HepG2 (cell line): Measurements from ENCODE around the gene RASD2. TPM values are rescaled to one million over a fixed set of nuclear protein-coding genes. Genes with fewer than 3 reads are reported as not detected.
A peak's percentile ranks its signal among the peaks of the same experiment; 100 is the strongest.

Experiments used
- ATAC-seq: fragments of 200-7000 bp; cut with Tn5 transposase; 3 replicates; pipeline ENCODE4 v1.9.1; 2020; ENCODE audit warnings: mild to moderate bottlenecking, moderate library complexity
- BruUV-seq: library from RNA; stranded (reverse); fragments of 400-500 nt; replicated peaks from 2 replicates; lab custom pipeline; 2021; lab: Mats Ljungman, UMichigan
- CTCF ChIA-PET: fragments of 300-600 bp; formaldehyde crosslinking; extraction: SDS; loops from one replicate; lab custom pipeline; 2021; ENCODE audit warnings: low total read pairs, inconsistent platforms, low intra/inter-chr PET ratio; lab: Yijun Ruan, JAX
- POLR2A ChIA-PET: fragments of 350-600 bp; sonication (Branson Sonifier 250); formaldehyde crosslinking; loops from one replicate; lab custom pipeline; 2020; ENCODE audit warnings: antibody characterized with exemption, inconsistent platforms; lab: Yijun Ruan, JAX
- DNase-seq: peaks from one replicate; pipeline ENCODE4 v3.0.0-alpha.2; 2015; ENCODE audit warnings: low spot score
- FAIRE-seq: peaks from 3 replicates; lab custom pipeline; 2011; peaks lifted over from hg19 to GRCh38; lab: Jason Lieb, UNC
- H2AFZ ChIP-seq: one replicate; pipeline ENCODE4 v1.6.1; 2011; ENCODE audit warnings: low read length, inconsistent platforms
- H3K27ac ChIP-seq: fragments of 300-600 bp; 3 replicates; pipeline ENCODE4 v1.8.0; 2011; ENCODE audit warnings: mixed run types, mild to moderate bottlenecking, mixed read lengths, low read length, inconsistent platforms; ENCODE audit not compliant: insufficient read depth; ENCODE audit errors: extremely low read length
- H3K27me3 ChIP-seq, 2 experiments: fragments of 200-600 bp in 1 of 2; 2 replicates in 1 of 2; 3 replicates in 1 of 2; pipeline versions ENCODE4 v1.6.0 to v1.8.0; 2011; ENCODE audit warnings: low read length in 2 of 2, mild to moderate bottlenecking in 2 of 2, moderate library complexity in 2 of 2, inconsistent platforms in 1 of 2; ENCODE audit not compliant: insufficient read depth in 2 of 2, control insufficient read depth in 1 of 2
- H3K36me3 ChIP-seq, 2 experiments: fragments of 200-600 bp in 1 of 2; replicated peaks in 1 of 2; 2 replicates in 1 of 2; 3 replicates in 1 of 2; pipeline versions ENCODE4 v1.5.1 to v1.8.0; 2011; ENCODE audit warnings: low read length in 2 of 2, inconsistent platforms in 1 of 2; ENCODE audit not compliant: insufficient read depth in 2 of 2, control insufficient read depth in 1 of 2
- H3K4me1 ChIP-seq: 2 replicates; pipeline ENCODE4 v1.5.1; 2012; ENCODE audit warnings: low read length, inconsistent platforms; ENCODE audit not compliant: insufficient read depth
- H3K4me2 ChIP-seq: 2 replicates; pipeline ENCODE4 v1.6.0; 2011; ENCODE audit warnings: low read depth, low read length, inconsistent platforms
- H3K4me3 ChIP-seq, 3 experiments: fragments of 200-600 bp in 1 of 3; sonication (generic), shearing (Covaris generic) in 1 of 3; replicated peaks in 1 of 3; 2 replicates each; pipeline ENCODE4 v1.5.1; 2011 to 2016; ENCODE audit warnings: low read length in 3 of 3, inconsistent platforms in 2 of 3, low read depth in 2 of 3, mild to moderate bottlenecking in 2 of 3, control low read depth in 1 of 3, mixed read lengths in 1 of 3; ENCODE audit not compliant: insufficient read depth in 1 of 3
- H3K79me2 ChIP-seq: one replicate; pipeline ENCODE4 v1.6.1; 2011; ENCODE audit warnings: low read length, inconsistent platforms; ENCODE audit not compliant: insufficient read depth
- H3K9ac ChIP-seq: 2 replicates; pipeline ENCODE4 v1.6.0; 2011; ENCODE audit warnings: mild to moderate bottlenecking, low read depth, low read length, inconsistent platforms; ENCODE audit not compliant: insufficient read depth
- H3K9me3 ChIP-seq: 2 replicates; pipeline ENCODE4 v1.5.1; 2012; ENCODE audit warnings: mild to moderate bottlenecking, low read length
- H4K20me1 ChIP-seq: 2 replicates; pipeline ENCODE4 v1.6.0; 2011; ENCODE audit warnings: inconsistent platforms, mild to moderate bottlenecking, low read length, moderate library complexity; ENCODE audit not compliant: insufficient read depth
- KLF16 ChIP-seq, 2 experiments: sonication (generic) in 1 of 2; formaldehyde crosslinking in 1 of 2; IDR thresholded peaks; 2 replicates each; pipeline versions ENCODE4 v1.6.1 to v1.8.0; 2016 to 2023; ENCODE audit warnings: missing genetic modification reagents in 2 of 2, missing compliant biosample characterization in 1 of 2
- KLF6 ChIP-seq: IDR thresholded peaks from 2 replicates; pipeline ENCODE4 v1.8.0; 2016; ENCODE audit warnings: missing biosample characterization, missing genetic modification reagents
- PCBP1 ChIP-seq: fragments of 200-400 bp; formaldehyde crosslinking; IDR thresholded peaks from 2 replicates; pipeline ENCODE4 v1.6.1; 2017; ENCODE audit warnings: mild to moderate bottlenecking, low read depth, low read length, borderline replicate concordance
- ZNF33B ChIP-seq: sonication (generic); formaldehyde crosslinking; IDR thresholded peaks from 2 replicates; pipeline ENCODE4 v1.5.1; 2020; ENCODE audit warnings: mild to moderate bottlenecking, missing genetic modification reagents
- ZSCAN31 ChIP-seq: sonication (generic); formaldehyde crosslinking; IDR thresholded peaks from 2 replicates; pipeline ENCODE4 v1.5.0; 2020; ENCODE audit warnings: low read depth, mild to moderate bottlenecking, missing genetic modification reagents
- ZSCAN9 ChIP-seq: IDR thresholded peaks from 2 replicates; pipeline ENCODE4 v1.6.1; 2016; ENCODE audit warnings: borderline replicate concordance
- WGBS: methylation state at CpG from one replicate; pipeline ENCODE4 v1.1.6; 2017; ENCODE audit warnings: low lambda C conversion rate; 5-methylcytosine and 5-hydroxymethylcytosine counted together
- in situ Hi-C: cut with HindIII; loops from 2 replicates; pipeline ENCODE4 v1.10.0; 2017; ENCODE audit warnings: low pct_unique_long_range_greater_than_20kb; ENCODE audit not compliant: extremely low pct_ligation_motif_present
- intact Hi-C: fragments of 100-400 bp; cut with micrococcal nuclease; formaldehyde crosslinking; loops from one replicate; pipeline ENCODE4 v1.10.0; 2022; ENCODE audit not compliant: unreplicated experiment
- polyA plus RNA-seq, 8 experiments: library from polyadenylated mRNA; depleted of rRNA in 3 of 8; stranded (reverse) in 7 of 8; unstranded in 1 of 8; fragments of >200 nt; fragmentation: Illumina TruSeq in 4 of 8; extraction: Trizol in 4 of 8; gene quantifications; 2 replicates each; pipeline versions ENCODE4 v1.2.1 to v1.2.3, GENCODE V29; 2011 to 2016; ENCODE audit warnings: low read depth in 4 of 8, missing spikeins in 1 of 8, mixed read lengths in 1 of 8; ENCODE audit not compliant: insufficient read depth in 1 of 8
- total RNA-seq, 5 experiments: library from RNA; depleted of rRNA; stranded (reverse); fragments of >200 nt; fragmentation: Illumina TruSeq; extraction: Trizol; gene quantifications; 2 replicates each; pipeline ENCODE4 v1.2.3, GENCODE V29; 2016; ENCODE audit warnings: low read depth in 1 of 5
- TF ChIP-seq, protein P1 (sequence below): sonication (generic); formaldehyde crosslinking; IDR thresholded peaks from 2 replicates; pipeline ENCODE4 v1.4.0; 2020; ENCODE audit warnings: mild to moderate bottlenecking, missing genetic modification reagents
- TF ChIP-seq, protein P2 (sequence below): sonication (generic); formaldehyde crosslinking; IDR thresholded peaks from 2 replicates; pipeline ENCODE4 v1.4.0; 2020; ENCODE audit warnings: missing genetic modification reagents
- TF ChIP-seq, protein P3 (sequence below): fragments of 450-650 bp; IDR thresholded peaks from 2 replicates; pipeline ENCODE4 v1.6.1; 2016

Gene RASD2
- total and polyA plus RNA-seq, 2 of the 13 experiments (the other 11 are each of a cell fraction or from before 2014, with no cell fraction given), result not detected

DNA sequence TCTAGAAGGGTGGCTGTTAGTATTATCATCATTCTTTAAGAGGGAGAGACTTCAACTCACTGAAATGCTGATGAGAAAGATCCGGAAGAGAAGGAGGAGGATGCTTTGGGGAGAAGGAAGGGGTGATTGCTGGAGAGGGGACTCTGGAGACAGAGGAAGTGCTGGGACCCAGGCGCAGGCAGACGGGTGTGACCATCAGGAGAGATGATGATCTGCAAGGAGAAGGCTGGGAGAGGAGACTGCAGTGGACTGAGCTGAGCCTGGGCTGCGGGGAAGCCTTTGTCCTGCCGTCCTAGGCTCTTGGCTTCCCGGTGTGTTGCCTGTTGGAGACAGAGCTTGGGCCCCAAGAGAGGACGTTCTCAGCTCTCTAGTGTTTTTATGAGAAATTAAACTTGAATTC, 22.6 kb downstream of the RASD2 start (continued):
- no peak for TF ChIP-seq ZSCAN31 (CRISPR knock-in tag)
- TF ChIP-seq, protein P1, sequence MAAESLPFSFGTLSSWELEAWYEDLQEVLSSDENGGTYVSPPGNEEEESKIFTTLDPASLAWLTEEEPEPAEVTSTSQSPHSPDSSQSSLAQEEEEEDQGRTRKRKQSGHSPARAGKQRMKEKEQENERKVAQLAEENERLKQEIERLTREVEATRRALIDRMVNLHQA (CRISPR knock-in tag), result no peak
- no peak for TF ChIP-seq PCBP1
- TF ChIP-seq, protein P2, sequence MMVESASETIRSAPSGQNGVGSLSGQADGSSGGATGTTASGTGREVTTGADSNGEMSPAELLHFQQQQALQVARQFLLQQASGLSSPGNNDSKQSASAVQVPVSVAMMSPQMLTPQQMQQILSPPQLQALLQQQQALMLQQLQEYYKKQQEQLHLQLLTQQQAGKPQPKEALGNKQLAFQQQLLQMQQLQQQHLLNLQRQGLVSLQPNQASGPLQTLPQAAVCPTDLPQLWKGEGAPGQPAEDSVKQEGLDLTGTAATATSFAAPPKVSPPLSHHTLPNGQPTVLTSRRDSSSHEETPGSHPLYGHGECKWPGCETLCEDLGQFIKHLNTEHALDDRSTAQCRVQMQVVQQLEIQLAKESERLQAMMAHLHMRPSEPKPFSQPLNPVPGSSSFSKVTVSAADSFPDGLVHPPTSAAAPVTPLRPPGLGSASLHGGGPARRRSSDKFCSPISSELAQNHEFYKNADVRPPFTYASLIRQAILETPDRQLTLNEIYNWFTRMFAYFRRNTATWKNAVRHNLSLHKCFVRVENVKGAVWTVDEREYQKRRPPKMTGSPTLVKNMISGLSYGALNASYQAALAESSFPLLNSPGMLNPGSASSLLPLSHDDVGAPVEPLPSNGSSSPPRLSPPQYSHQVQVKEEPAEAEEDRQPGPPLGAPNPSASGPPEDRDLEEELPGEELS, result no peak
- TF ChIP-seq, all 625 proteins: peak for 0

DNA sequence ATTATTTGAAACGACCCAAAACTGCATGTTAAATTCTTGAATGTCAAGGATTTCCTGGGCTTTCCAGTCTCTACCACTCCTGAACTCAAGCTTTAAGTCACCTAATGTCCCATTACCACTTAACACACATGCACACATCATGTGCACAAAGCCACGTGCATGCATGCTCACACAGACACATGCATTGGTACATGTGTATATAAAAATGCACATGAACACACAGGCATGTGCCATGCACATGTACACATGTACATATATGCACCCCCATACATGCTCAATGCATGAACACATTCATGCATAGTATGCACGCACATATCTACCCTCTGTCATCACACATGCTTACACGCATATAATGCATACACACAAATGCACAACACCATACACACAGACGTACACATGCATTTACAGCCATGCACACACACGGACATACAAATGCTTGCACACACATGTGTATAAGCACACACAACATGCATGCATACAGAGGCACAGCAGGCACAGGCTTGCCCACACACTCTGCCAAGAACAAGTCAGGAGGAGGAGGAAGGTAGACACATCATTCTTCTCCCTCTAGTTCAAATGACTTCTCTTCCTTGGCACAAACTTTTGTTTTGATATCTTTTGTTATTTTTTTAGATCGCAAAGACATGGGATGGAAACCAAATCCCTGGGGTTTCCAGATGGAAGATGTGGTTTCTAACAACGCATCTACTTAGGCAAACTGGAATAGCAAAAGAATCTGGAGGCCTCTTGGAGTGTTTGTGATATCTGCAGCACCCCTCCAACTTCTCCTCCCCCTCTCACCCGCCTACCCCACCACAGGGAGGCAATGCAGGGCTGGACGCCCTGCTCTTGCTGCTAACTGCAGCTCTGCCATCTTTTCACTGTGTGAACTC, 24.6 kb downstream of the RASD2 start:
- BruUV-seq, result no TSS peak
- ATAC-seq, result no peak
- Histone ChIP-seq H2AFZ (no peak overlapping the region), H3K9me3 (no peaks in the 10 kb centered on the region), H3K36me3 (no peaks in the 10 kb centered on the region), H3K79me2 (no peaks in the 10 kb centered on the region), H4K20me1 (no peaks in the 10 kb centered on the region), H3K4me1 (no peaks in the 10 kb centered on the region), H3K27me3 (peaks cover 7 to 49% of the 10 kb centered on the region in 2 experiments; a peak in 3 of 5 replicates), H3K9ac (no peak overlapping the region), H3K27ac (no peak overlapping the region), H3K4me2 (no peak overlapping the region), H3K4me3 (no peak overlapping the region)
- POLR2A ChIA-PET, result no interaction called here
- intact Hi-C loops (no loop called here), in situ Hi-C loops (loop anchor here (10.0 kb wide), 1 partner anchor 60 kb away; no protein-coding TSS in a partner anchor)
- no peak for FAIRE-seq
- DNase-seq, result no peak
- WGBS, result 6% methylated on average over 10 of the region's 10 CpGs
- TF ChIP-seq, protein P3, sequence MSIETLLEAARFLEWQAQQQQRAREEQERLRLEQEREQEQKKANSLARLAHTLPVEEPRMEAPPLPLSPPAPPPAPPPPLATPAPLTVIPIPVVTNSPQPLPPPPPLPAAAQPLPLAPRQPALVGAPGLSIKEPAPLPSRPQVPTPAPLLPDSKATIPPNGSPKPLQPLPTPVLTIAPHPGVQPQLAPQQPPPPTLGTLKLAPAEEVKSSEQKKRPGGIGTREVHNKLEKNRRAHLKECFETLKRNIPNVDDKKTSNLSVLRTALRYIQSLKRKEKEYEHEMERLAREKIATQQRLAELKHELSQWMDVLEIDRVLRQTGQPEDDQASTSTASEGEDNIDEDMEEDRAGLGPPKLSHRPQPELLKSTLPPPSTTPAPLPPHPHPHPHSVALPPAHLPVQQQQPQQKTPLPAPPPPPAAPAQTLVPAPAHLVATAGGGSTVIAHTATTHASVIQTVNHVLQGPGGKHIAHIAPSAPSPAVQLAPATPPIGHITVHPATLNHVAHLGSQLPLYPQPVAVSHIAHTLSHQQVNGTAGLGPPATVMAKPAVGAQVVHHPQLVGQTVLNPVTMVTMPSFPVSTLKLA, result peak; percentile 93
- no peak for TF ChIP-seq ZSCAN9 (CRISPR knock-in tag)
- no peak for TF ChIP-seq KLF16 (CRISPR knock-in tag; IDR thresholded peaks at IDR 0.05)
- TF ChIP-seq ZNF33B (CRISPR knock-in tag), result no peak
- TF ChIP-seq KLF6 (CRISPR knock-in tag), result no peak
- CTCF ChIA-PET, result no interaction called here
